ENCODE results near the gene BCL7C. TPM values are rescaled to one million over a fixed set of nuclear protein-coding genes. Genes with fewer than 3 reads are reported as not detected.
A peak's percentile ranks its signal among the peaks of the same experiment; 100 is the strongest.

The BCL7C gene
- total and polyA plus RNA-seq, 2 of the 8 experiments (the other 6 are each of a cell fraction or from before 2014, with no cell fraction given) = 8.6 to 17.2 TPM

- CTCF ChIA-PET (ENCODE audit: partially characterized antibody) = interaction anchor here (0.6 to 2.0 kb wide), 3 partner anchors 12 to 35 kb away, joined by 3 to 6 read pairs (median 3); no protein-coding TSS in a partner anchor
- Histone ChIP-seq H3K79me2 (ENCODE audit: control insufficient read depth in 1 of 2, insufficient read depth in 2 of 2, low read length in 2 of 2) (no peaks in the 10 kb centered on the region; a peak in 1 of 4 replicates), H2BK15ac (ENCODE audit: low read length) (no peak overlapping the region), H2AK5ac (ENCODE audit: low read depth, low read length) (no peak overlapping the region), H4K8ac (ENCODE audit: extremely low read depth, insufficient read depth, low read length) (no peak overlapping the region), H3K18ac (ENCODE audit: extremely low read depth, low read length) (no peak overlapping the region), H3K4me1 (replicated peaks in 1 of 4; ENCODE audit: control insufficient read depth in 3 of 4, insufficient read depth in 4 of 4, low read length in 3 of 4) (peaks cover 0 to 7% (median 3%) of the 10 kb centered on the region in 4 experiments; a peak in 5 of 7 replicates), H4K20me1 (replicated peaks in 1 of 2; ENCODE audit: control insufficient read depth in 1 of 2, insufficient read depth in 2 of 2, low read length in 2 of 2) (peaks cover 7 to 19% of the 10 kb centered on the region in 2 experiments), H3K23me2 (ENCODE audit: low read depth, low read length) (no peaks in the 10 kb centered on the region), H2AFZ (ENCODE audit: low read length) (no peak overlapping the region), H3K9me3 (ENCODE audit: insufficient read depth in 2 of 2, low read depth in 1 of 2, low read length in 1 of 2) (no peaks in the 10 kb centered on the region), H3K4me2 (ENCODE audit: insufficient read depth in 1 of 2, low read depth in 2 of 2, low read length in 2 of 2) (no peak overlapping the region), H2BK12ac (ENCODE audit: low read depth, low read length) (no peak overlapping the region; the same call in 1 of the 2 replicates), H3K27ac (ENCODE audit: low read depth, low read length) (no peak overlapping the region), H3K56ac (replicated peaks; ENCODE audit: insufficient read length, low read depth, low read length) (no peak overlapping the region), H3K79me1 (ENCODE audit: low read depth, low read length) (peaks cover 4% of the 10 kb centered on the region; the same call in 1 of the 2 replicates), H3K4ac (replicated peaks; ENCODE audit: insufficient read length, low read depth, low read length) (no peak overlapping the region), H3K9ac (replicated peaks in 1 of 4; ENCODE audit: extremely low read depth in 1 of 4, low read depth in 3 of 4, low read length in 3 of 4) (no peak overlapping the region), H4K91ac (replicated peaks; ENCODE audit: insufficient read length, low read length) (no peak overlapping the region), H3K27me3 (replicated peaks in 1 of 4; ENCODE audit: control insufficient read depth in 3 of 4, extremely low read depth in 1 of 4, insufficient read depth in 3 of 4, low read length in 3 of 4) (no peaks in the 10 kb centered on the region), H3K4me3 (ENCODE audit: extremely low read depth in 1 of 4, insufficient read depth in 2 of 4, low read depth in 3 of 4, low read length in 4 of 4) (no peak overlapping the region), H3K36me3 (ENCODE audit: control insufficient read depth in 2 of 4, insufficient read depth in 4 of 4, low read length in 3 of 4) (peaks cover 9 to 23% (median 12%) of the 10 kb centered on the region in 4 experiments; a peak in 6 of 8 replicates), H4K5ac (ENCODE audit: insufficient read length, low read depth, low read length) (no peak overlapping the region), H2BK20ac (ENCODE audit: low read length) (no peak overlapping the region), H2BK120ac (replicated peaks; ENCODE audit: low read depth, low read length) (no peak overlapping the region), H3K14ac (ENCODE audit: insufficient read length) (no peak overlapping the region), H2BK5ac (ENCODE audit: low read depth, low read length) (0 out of 2 replicates have a peak overlapping the region, but pooled peaks have one; percentile 44), H3K23ac (ENCODE audit: insufficient read length) (no peak overlapping the region)
- 82% methylated on average over 5 of the region's 5 CpGs; no CpG with 5 or more reads in 1 of the 2 experiments for WGBS, 2 experiments (ENCODE audit: extremely low coverage in 1 of 2, insufficient coverage in 1 of 2, insufficient read length in 1 of 2, insufficient replicate concordance in 2 of 2, low coverage in 1 of 2, low lambda C conversion rate in 2 of 2, missing lambda C conversion rate in 1 of 2)
- DNase-seq (ENCODE audit: low read depth in 1 of 2, low spot score in 2 of 2) = no peak
- FAIRE-seq = no peak
- POLR2A ChIA-PET (ENCODE audit: partially characterized antibody) = interaction anchor here (1.1 to 12.0 kb wide), 5 partner anchors 11 to 187 kb away, joined by 3 to 105 read pairs (median 5); partner anchors contain the start of genes FBXL19 and HSD3B7
- TF ChIP-seq CHD1 (IDR thresholded peaks at IDR 0.05; ENCODE audit: low read depth, low read length) (no peak), FOSL1 (IDR thresholded peaks at IDR 0.05; ENCODE audit: insufficient read depth, low read depth, low read length) (no peak), SUZ12 (IDR thresholded peaks at IDR 0.05; ENCODE audit: low read length) (no peak), NANOG (IDR thresholded peaks at IDR 0.05; ENCODE audit: insufficient read depth, low read depth, low read length, poor library complexity, severe bottlenecking) (no peak), EGR1 (IDR thresholded peaks at IDR 0.05; ENCODE audit: borderline replicate concordance, low read depth, low read length) (no peak), CBX5 (IDR thresholded peaks at IDR 0.05; ENCODE audit: low read depth, low read length) (no peak), BACH1 (IDR thresholded peaks at IDR 0.05; ENCODE audit: low read length) (no peak), POLR2A (IDR thresholded peaks at IDR 0.05; ENCODE audit: control extremely low read depth in 1 of 2, low read depth in 2 of 2, low read length in 2 of 2) (no peak), SP4 (IDR thresholded peaks at IDR 0.05; ENCODE audit: low read length) (no peak), TAF1 (IDR thresholded peaks at IDR 0.05; ENCODE audit: low read depth, low read length) (no peak), RBBP5 (IDR thresholded peaks at IDR 0.05; ENCODE audit: borderline replicate concordance, low read depth, low read length) (no peak), KDM5A (IDR thresholded peaks at IDR 0.05; ENCODE audit: low read length) (no peak), NRF1 (IDR thresholded peaks at IDR 0.05; ENCODE audit: low read depth, low read length) (no peak), TBP (IDR thresholded peaks at IDR 0.05; ENCODE audit: low read depth, low read length) (no peak), SIN3A (conservative IDR thresholded peaks at IDR 0.05 in 1 of 2, IDR thresholded peaks at IDR 0.05 in 1 of 2; ENCODE audit: low read depth in 1 of 2, low read length in 2 of 2) (no peak)
Measured at GRCh38 chr16:30937692-30938091, 43.8 kb upstream of the BCL7C start.
